Measurements from ENCODE around the gene DHRSX. TPM values are rescaled to one million over a fixed set of nuclear protein-coding genes. Genes with fewer than 3 reads are reported as not detected.
"Not testable (repeated sequence)": the region's sequence is repeated elsewhere in the genome, so short reads cannot be mapped to it uniquely, and the experiment has no call there.

The DHRSX gene
- total RNA-seq, 3 donors from 2014 or later = 24.3 to 39.0 (median 29.2) TPM

GRCh38 chrX:2224161-2224560 is 276.6 kb downstream of the DHRSX start:
- no peaks in the 10 kb centered on the region for H3K27me3 ChIP-seq
- H3K4me3 ChIP-seq = no peak overlapping the region
- intact Hi-C loops (cut with DNase I; ENCODE audit: low total_unique reads) = no loop called here
- H3K9me3 ChIP-seq = peaks cover 25 to 31% of the 10 kb centered on the region in 2 donors
- H3K27ac ChIP-seq = no peak overlapping the region
- TF ChIP-seq POLR2A (IDR thresholded peaks at IDR 0.05) (no peak), POLR2AphosphoS5 (IDR thresholded peaks at IDR 0.05) (no peak)
- TF ChIP-seq, protein P1, sequence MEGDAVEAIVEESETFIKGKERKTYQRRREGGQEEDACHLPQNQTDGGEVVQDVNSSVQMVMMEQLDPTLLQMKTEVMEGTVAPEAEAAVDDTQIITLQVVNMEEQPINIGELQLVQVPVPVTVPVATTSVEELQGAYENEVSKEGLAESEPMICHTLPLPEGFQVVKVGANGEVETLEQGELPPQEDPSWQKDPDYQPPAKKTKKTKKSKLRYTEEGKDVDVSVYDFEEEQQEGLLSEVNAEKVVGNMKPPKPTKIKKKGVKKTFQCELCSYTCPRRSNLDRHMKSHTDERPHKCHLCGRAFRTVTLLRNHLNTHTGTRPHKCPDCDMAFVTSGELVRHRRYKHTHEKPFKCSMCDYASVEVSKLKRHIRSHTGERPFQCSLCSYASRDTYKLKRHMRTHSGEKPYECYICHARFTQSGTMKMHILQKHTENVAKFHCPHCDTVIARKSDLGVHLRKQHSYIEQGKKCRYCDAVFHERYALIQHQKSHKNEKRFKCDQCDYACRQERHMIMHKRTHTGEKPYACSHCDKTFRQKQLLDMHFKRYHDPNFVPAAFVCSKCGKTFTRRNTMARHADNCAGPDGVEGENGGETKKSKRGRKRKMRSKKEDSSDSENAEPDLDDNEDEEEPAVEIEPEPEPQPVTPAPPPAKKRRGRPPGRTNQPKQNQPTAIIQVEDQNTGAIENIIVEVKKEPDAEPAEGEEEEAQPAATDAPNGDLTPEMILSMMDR (IDR thresholded peaks at IDR 0.05) = no peak
- no peaks in the 10 kb centered on the region for H3K4me1 ChIP-seq
- no peaks in the 10 kb centered on the region for H3K36me3 ChIP-seq
- DNase-seq (ENCODE audit: low spot score in 2 of 2) = no peak

DNA sequence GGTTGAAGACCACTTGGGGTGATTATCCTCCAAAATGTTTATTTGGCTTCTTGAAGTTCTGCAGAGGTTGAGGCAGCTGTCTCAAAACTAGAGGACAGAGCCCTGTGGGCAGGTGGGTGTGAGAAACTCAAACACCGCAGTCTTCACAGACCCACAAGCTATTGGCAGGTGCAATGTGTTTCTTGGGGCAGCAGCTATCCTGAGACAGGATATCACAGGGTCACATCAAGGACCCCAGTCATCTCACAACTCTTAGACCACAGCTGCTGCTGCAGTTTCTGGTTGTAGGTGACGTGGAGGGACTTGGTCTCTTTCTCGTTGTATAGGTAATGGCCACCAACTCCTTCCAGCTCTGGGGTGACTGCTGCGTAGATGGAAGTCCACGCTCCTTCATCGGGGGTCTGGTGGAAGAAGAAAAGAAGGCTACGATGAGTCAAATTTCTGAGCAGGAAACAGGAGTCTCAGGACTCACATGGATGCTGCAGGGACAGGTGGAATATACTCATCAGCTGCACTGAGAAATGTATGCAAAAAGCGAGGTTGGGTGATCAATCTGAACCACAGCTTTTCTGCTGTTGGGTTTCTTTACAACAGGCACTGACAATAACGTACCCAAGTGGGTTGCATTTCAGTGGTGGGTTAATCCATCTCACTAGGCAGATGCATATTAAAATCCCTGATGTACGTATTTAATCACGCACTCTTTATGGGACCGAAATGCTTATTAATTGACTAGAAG is 279.8 kb downstream of the DHRSX start:
- intact Hi-C loops (cut with DNase I; ENCODE audit: low total_unique reads) = no loop called here
- Histone ChIP-seq H3K4me1 (no peaks in the 10 kb centered on the region), H3K4me3 (no peak overlapping the region), H3K27ac (no peak overlapping the region), H3K9me3 (peaks cover 48 to 51% of the 10 kb centered on the region in 2 donors), H3K36me3 (no peaks in the 10 kb centered on the region), H3K27me3 (no peaks in the 10 kb centered on the region)
- no peak for DNase-seq (ENCODE audit: low spot score in 2 of 2)
- TF ChIP-seq POLR2AphosphoS5 (IDR thresholded peaks at IDR 0.05) (no peak), POLR2A (IDR thresholded peaks at IDR 0.05) (no peak)
- TF ChIP-seq, protein P1 (IDR thresholded peaks at IDR 0.05) = no peak

- DNase-seq (ENCODE audit: low spot score in 2 of 2) = no peak
- H3K9me3 ChIP-seq = peaks cover 50 to 54% of the 10 kb centered on the region in 2 donors
- no peaks in the 10 kb centered on the region for H3K36me3 ChIP-seq
- H3K4me3 ChIP-seq = no peak overlapping the region
- no peak overlapping the region for H3K27ac ChIP-seq
- TF ChIP-seq, protein P1 (IDR thresholded peaks at IDR 0.05) = no peak
- TF ChIP-seq POLR2A (IDR thresholded peaks at IDR 0.05) (no peak), POLR2AphosphoS5 (IDR thresholded peaks at IDR 0.05) (no peak)
- intact Hi-C loops (cut with DNase I; ENCODE audit: low total_unique reads) = no loop called here
- H3K27me3 ChIP-seq = no peaks in the 10 kb centered on the region
- H3K4me1 ChIP-seq = no peaks in the 10 kb centered on the region
Measured at GRCh38 chrX:2220296-2220695, 280.5 kb downstream of the DHRSX start.

- not testable (repeated sequence) for H3K27ac ChIP-seq; H3K36me3 ChIP-seq; DNase-seq (ENCODE audit: low spot score in 2 of 2); H3K27me3 ChIP-seq; H3K4me1 ChIP-seq; H3K4me3 ChIP-seq
- intact Hi-C loops (cut with DNase I; ENCODE audit: low total_unique reads) = loop anchor here (5.0 kb wide), 1 partner anchor 288 kb away; the partner anchor contains the start of genes DHRSX and ZBED1
- H3K9me3 ChIP-seq = peaks cover 34 to 35% of the 10 kb centered on the region in 2 donors
Measured at GRCh38 chrX:2214138-2214823, 286.5 kb downstream of the DHRSX start.

GRCh38 chrX:2211667-2212066 is 289.1 kb downstream of the DHRSX start:
- H3K4me3 ChIP-seq; H3K27ac ChIP-seq; H3K36me3 ChIP-seq; H3K4me1 ChIP-seq; H3K27me3 ChIP-seq; DNase-seq (ENCODE audit: low spot score in 2 of 2): not testable (repeated sequence)
- H3K9me3 ChIP-seq = peaks cover 10% of the 10 kb centered on the region in 2 donors
- intact Hi-C loops (cut with DNase I; ENCODE audit: low total_unique reads) = loop anchor here (5.0 kb wide), 1 partner anchor 291 kb away; the partner anchor contains the start of genes DHRSX and ZBED1

- H3K4me3 ChIP-seq = no peak overlapping the region
- H3K27me3 ChIP-seq = no peaks in the 10 kb centered on the region
- no peak overlapping the region for H3K27ac ChIP-seq
- TF ChIP-seq, protein P1 (IDR thresholded peaks at IDR 0.05) = no peak
- no peak for TF ChIP-seq POLR2AphosphoS5 (IDR thresholded peaks at IDR 0.05)
- no peak for TF ChIP-seq POLR2A (IDR thresholded peaks at IDR 0.05)
- intact Hi-C loops (cut with DNase I; ENCODE audit: low total_unique reads) = no loop called here
- no peaks in the 10 kb centered on the region for H3K9me3 ChIP-seq
- H3K36me3 ChIP-seq = no peaks in the 10 kb centered on the region
- no peak for DNase-seq (ENCODE audit: low spot score in 2 of 2)
- no peaks in the 10 kb centered on the region for H3K4me1 ChIP-seq
Measured at GRCh38 chrX:2193273-2193592, 307.5 kb downstream of the DHRSX start.

Data from breast epithelium (tissue), 4 donors.